Measurements from ENCODE around the gene ALKBH6.
"Not testable (repeated sequence)": the region's sequence is repeated elsewhere in the genome, so short reads cannot be mapped to it uniquely, and the experiment has no call there.

Gene ALKBH6

GRCh38 chr19:36049080-36049698 lies 35.2 kb upstream of the ALKBH6 start:
- H3K36me3 ChIP-seq (ENCODE audit: control insufficient read depth, insufficient read depth, low read length) = no peaks in the 10 kb centered on the region

DNA sequence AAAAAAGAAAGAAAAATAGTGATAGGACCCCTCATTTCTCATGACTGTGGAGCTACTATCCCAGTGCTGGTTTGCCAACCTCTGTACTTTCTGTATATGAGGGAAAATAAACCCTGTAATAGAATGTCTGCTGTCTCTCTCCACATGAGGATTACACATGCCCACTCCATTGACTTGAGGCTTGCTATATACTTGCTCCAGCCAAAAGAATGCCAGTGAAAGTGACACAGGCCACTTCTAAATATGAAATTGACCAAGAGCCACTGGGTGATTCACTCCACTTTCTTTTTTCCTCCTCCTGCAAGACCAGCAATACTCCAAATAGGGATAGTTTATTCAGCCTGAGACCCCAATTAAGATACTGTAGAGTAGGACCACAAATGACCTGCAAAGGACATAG lies 33.8 kb upstream of the ALKBH6 start:
- Histone ChIP-seq H3K27me3 (ENCODE audit: control insufficient read depth, insufficient read depth, low read length) (no peaks in the 10 kb centered on the region), H3K36me3 (ENCODE audit: control insufficient read depth, insufficient read depth, low read length) (no peaks in the 10 kb centered on the region), H3K9ac (ENCODE audit: low read depth, low read length) (no peak overlapping the region), H3K9me3 (ENCODE audit: control insufficient read depth, insufficient read depth, low read length) (no peaks in the 10 kb centered on the region), H3K27ac (ENCODE audit: low read depth, low read length) (no peak overlapping the region), H3K4me3 (ENCODE audit: low read depth, low read length) (no peak overlapping the region), H3K4me1 (ENCODE audit: control insufficient read depth, insufficient read depth, low read length) (peaks cover 8% of the 10 kb centered on the region; the same call in 1 of the 2 replicates)

More at GRCh38 chr19:36049080-36049698, 35.2 kb upstream of the ALKBH6 start:
- Histone ChIP-seq H3K27me3 (ENCODE audit: control insufficient read depth, insufficient read depth, low read length) (no peaks in the 10 kb centered on the region), H3K4me1 (ENCODE audit: control insufficient read depth, insufficient read depth, low read length) (peaks cover 8% of the 10 kb centered on the region; the same call in 1 of the 2 replicates), H3K4me3 (ENCODE audit: low read depth, low read length) (no peak overlapping the region), H3K27ac (ENCODE audit: low read depth, low read length) (no peak overlapping the region), H3K9ac (ENCODE audit: low read depth, low read length) (no peak overlapping the region), H3K9me3 (ENCODE audit: control insufficient read depth, insufficient read depth, low read length) (no peaks in the 10 kb centered on the region)

- no peak overlapping the region for H3K27ac ChIP-seq (ENCODE audit: low read depth, low read length)
- H3K27me3 ChIP-seq (ENCODE audit: control insufficient read depth, insufficient read depth, low read length) = no peaks in the 10 kb centered on the region
- H3K4me1 ChIP-seq (ENCODE audit: control insufficient read depth, insufficient read depth, low read length) = peaks cover 7% of the 10 kb centered on the region; the same call in 1 of the 2 replicates
- no peak overlapping the region for H3K4me3 ChIP-seq (ENCODE audit: low read depth, low read length)
- H3K9ac ChIP-seq (ENCODE audit: low read depth, low read length) = no peak overlapping the region
- no peaks in the 10 kb centered on the region for H3K36me3 ChIP-seq (ENCODE audit: control insufficient read depth, insufficient read depth, low read length)
- no peaks in the 10 kb centered on the region for H3K9me3 ChIP-seq (ENCODE audit: control insufficient read depth, insufficient read depth, low read length)
These were observed 32.5 kb upstream of the ALKBH6 start for GRCh38 chr19:36046443-36047050.

- Histone ChIP-seq H3K9me3 (ENCODE audit: control insufficient read depth, insufficient read depth, low read length) (no peaks in the 10 kb centered on the region), H3K4me1 (ENCODE audit: control insufficient read depth, insufficient read depth, low read length) (no peaks in the 10 kb centered on the region), H3K27me3 (ENCODE audit: control insufficient read depth, insufficient read depth, low read length) (no peaks in the 10 kb centered on the region), H3K4me3 (ENCODE audit: low read depth, low read length) (no peak overlapping the region), H3K36me3 (ENCODE audit: control insufficient read depth, insufficient read depth, low read length) (no peaks in the 10 kb centered on the region), H3K9ac (ENCODE audit: low read depth, low read length) (no peak overlapping the region), H3K27ac (ENCODE audit: low read depth, low read length) (no peak overlapping the region)
These were observed 29.9 kb upstream of the ALKBH6 start for GRCh38 chr19:36043952-36044351.

- no peaks in the 10 kb centered on the region for H3K9me3 ChIP-seq (ENCODE audit: control insufficient read depth, insufficient read depth, low read length)
- no peaks in the 10 kb centered on the region for H3K27me3 ChIP-seq (ENCODE audit: control insufficient read depth, insufficient read depth, low read length)
- no peaks in the 10 kb centered on the region for H3K4me1 ChIP-seq (ENCODE audit: control insufficient read depth, insufficient read depth, low read length)
- H3K4me3 ChIP-seq (ENCODE audit: low read depth, low read length) = no peak overlapping the region
- H3K27ac ChIP-seq (ENCODE audit: low read depth, low read length) = no peak overlapping the region
- no peaks in the 10 kb centered on the region for H3K36me3 ChIP-seq (ENCODE audit: control insufficient read depth, insufficient read depth, low read length)
- no peak overlapping the region for H3K9ac ChIP-seq (ENCODE audit: low read depth, low read length)
These were observed 27.8 kb upstream of the ALKBH6 start for GRCh38 chr19:36041831-36042230.

- not testable (repeated sequence) for H3K4me1 ChIP-seq (ENCODE audit: control insufficient read depth, insufficient read depth, low read length); H3K9ac ChIP-seq (ENCODE audit: low read depth, low read length); H3K27me3 ChIP-seq (ENCODE audit: control insufficient read depth, insufficient read depth, low read length); H3K4me3 ChIP-seq (ENCODE audit: low read depth, low read length); H3K36me3 ChIP-seq (ENCODE audit: control insufficient read depth, insufficient read depth, low read length); H3K9me3 ChIP-seq (ENCODE audit: control insufficient read depth, insufficient read depth, low read length); H3K27ac ChIP-seq (ENCODE audit: low read depth, low read length)
These were observed 27.1 kb upstream of the ALKBH6 start for GRCh38 chr19:36041092-36041491.

DNA sequence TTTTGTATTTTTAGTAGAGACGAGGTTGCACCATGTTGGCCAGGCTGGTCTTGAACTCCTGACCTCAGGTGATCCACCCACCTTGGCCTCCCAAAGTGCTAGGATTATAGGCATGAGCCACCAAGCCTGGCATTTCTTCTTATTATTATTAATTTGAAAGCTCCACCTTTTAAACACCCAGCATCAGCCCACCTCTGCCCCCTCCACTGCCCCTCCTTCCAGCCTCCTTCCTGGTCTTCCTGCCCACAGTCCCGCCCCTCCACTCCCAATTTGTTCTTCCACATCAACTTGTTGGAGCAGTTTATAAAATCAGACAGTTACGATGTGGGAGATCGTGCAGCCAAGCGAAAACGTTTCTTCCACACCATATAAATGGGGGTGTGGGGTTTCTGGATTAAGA lies 26.5 kb upstream of the ALKBH6 start:
- Histone ChIP-seq H3K4me3 (ENCODE audit: low read depth, low read length) (no peak overlapping the region), H3K9me3 (ENCODE audit: control insufficient read depth, insufficient read depth, low read length) (no peaks in the 10 kb centered on the region), H3K27ac (ENCODE audit: low read depth, low read length) (no peak overlapping the region), H3K9ac (ENCODE audit: low read depth, low read length) (no peak overlapping the region), H3K27me3 (ENCODE audit: control insufficient read depth, insufficient read depth, low read length) (no peaks in the 10 kb centered on the region), H3K36me3 (ENCODE audit: control insufficient read depth, insufficient read depth, low read length) (no peaks in the 10 kb centered on the region), H3K4me1 (ENCODE audit: control insufficient read depth, insufficient read depth, low read length) (no peaks in the 10 kb centered on the region)

DNA sequence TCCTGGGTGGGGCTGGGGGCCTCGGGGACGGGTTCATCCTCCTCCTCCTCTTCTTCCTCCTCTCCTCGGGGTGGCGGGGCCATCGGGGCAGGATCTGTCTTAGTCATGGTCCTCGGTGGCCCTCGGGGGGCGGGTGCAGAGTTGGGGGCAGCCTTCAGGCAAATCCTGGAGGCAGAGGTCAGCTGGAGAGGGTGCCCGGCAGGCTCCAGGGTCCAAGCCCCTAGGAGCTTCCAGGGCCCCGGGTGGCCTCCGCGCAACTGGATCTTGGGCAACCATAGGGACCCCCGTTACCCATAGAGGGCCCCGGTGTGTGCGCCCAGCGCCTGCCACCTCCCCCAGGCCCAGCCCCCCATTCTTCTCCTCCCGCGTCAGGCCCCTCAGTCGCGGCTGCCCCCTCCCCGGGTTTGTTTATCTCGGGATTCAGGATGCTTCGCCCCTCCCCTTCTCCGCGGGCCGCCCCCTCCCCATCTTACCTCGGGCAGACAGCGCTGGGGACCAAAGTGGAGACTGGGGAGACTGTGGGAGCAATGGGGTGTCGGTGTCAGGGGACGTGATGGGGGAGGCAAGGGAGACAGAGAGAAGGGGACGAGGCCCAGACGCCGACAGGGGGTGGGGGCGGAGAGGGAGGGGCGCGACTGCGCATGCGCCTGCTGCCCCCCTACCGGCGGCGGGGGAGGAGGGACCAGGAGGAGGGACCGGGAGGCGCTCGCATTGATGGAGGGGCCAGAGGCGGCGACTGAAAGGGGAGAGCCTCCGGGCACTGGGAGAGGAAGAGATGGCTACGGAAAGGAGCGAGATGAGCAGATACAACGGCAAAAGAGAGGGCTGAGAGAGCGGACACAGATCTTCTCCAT lies 18.5 kb upstream of the ALKBH6 start, which contains the start of gene CLIP3:
TSS of gene CLIP3 (minus strand) at position 623 of the 854 bp plus-strand sequence. CDS start at position 107, 516 bp downstream.
- H3K9ac ChIP-seq (ENCODE audit: low read depth, low read length) = no peak within 1 kb of the TSS
- no peaks in the 10 kb centered on the region for H3K27me3 ChIP-seq (ENCODE audit: control insufficient read depth, insufficient read depth, low read length)
- no peaks in the 10 kb centered on the region for H3K9me3 ChIP-seq (ENCODE audit: control insufficient read depth, insufficient read depth, low read length)
- H3K4me3 ChIP-seq (ENCODE audit: low read depth, low read length) = peak within 1 kb of the TSS; percentile 72
- H3K4me1 ChIP-seq (ENCODE audit: control insufficient read depth, insufficient read depth, low read length) = no peaks in the 10 kb centered on the region
- peaks cover 7% of the 10 kb centered on the region; the same call in 1 of the 2 replicates for H3K36me3 ChIP-seq (ENCODE audit: control insufficient read depth, insufficient read depth, low read length)
- H3K27ac ChIP-seq (ENCODE audit: low read depth, low read length) = peak within 1 kb of the TSS; percentile 12

DNA sequence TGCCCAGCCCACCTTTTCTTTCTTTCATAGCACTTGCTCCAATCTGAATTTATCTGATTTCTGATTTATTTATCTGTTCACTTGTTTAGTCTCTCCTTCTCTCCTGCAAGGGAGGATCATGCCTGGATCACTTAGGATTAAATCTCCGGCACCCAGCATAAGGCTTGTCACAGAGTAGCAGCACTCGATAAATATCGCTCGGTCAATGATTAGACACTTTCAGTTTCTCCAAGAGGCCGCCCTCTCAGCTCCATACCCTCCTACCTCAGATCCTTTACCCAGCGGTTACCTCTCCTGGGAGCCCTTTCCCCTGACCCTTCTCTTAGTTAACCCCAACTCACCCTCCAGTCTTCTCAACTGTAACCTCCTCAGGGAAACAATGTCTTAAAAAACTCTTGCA lies 17.3 kb upstream of the ALKBH6 start:
- no peaks in the 10 kb centered on the region for H3K9me3 ChIP-seq (ENCODE audit: control insufficient read depth, insufficient read depth, low read length)
- no peak overlapping the region for H3K9ac ChIP-seq (ENCODE audit: low read depth, low read length)
- H3K27ac ChIP-seq (ENCODE audit: low read depth, low read length) = no peak overlapping the region
- no peak overlapping the region for H3K4me3 ChIP-seq (ENCODE audit: low read depth, low read length)
- H3K27me3 ChIP-seq (ENCODE audit: control insufficient read depth, insufficient read depth, low read length) = no peaks in the 10 kb centered on the region
- H3K4me1 ChIP-seq (ENCODE audit: control insufficient read depth, insufficient read depth, low read length) = no peaks in the 10 kb centered on the region
- H3K36me3 ChIP-seq (ENCODE audit: control insufficient read depth, insufficient read depth, low read length) = peaks cover 14% of the 10 kb centered on the region

DNA sequence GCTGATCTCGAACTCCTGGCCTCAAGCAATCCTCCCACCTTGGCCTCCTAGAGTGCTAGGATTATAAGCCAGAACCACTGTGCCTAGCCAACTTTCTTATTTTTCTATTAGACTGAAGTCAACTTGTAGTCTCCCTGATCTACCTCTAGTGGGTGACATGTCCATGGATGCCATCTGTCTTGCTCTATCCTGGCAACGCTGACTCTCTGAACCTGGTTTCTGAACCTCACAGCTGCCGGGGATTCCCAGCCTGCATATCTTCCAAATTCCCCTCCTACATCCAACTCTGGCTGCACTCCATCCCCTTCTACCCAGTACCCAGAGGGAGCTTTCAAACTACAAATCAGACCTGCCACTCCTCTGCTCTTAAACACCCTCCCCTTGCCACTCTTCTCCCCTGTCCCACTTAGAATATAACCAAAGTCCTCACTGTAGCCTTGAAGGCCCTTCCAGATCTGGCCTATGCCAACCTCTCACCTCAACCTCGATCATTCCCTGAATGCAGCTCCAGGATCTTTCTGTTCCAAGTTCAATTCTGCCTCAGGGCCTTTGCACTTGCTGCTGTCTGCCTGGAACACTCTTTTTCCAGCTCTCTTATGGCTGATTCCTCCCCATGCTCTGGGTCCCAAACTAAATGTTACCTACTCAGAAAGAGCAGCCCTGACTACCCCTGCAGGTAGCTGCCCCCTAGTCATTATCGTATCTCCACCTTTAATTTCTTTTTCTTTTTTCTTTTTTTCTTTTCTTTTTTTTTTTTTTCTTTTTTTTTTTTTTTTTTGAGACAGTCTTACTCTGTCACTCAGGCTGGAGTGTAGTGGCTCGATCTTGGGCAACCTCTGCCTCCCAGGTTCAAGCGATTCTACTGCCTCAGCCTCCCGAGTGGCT lies 16.5 kb upstream of the ALKBH6 start:
- no peaks in the 10 kb centered on the region for H3K27me3 ChIP-seq (ENCODE audit: control insufficient read depth, insufficient read depth, low read length)
- no peak overlapping the region for H3K4me3 ChIP-seq (ENCODE audit: low read depth, low read length)
- H3K9ac ChIP-seq (ENCODE audit: low read depth, low read length) = no peak overlapping the region
- H3K27ac ChIP-seq (ENCODE audit: low read depth, low read length) = no peak overlapping the region
- no peaks in the 10 kb centered on the region for H3K9me3 ChIP-seq (ENCODE audit: control insufficient read depth, insufficient read depth, low read length)
- no peaks in the 10 kb centered on the region for H3K4me1 ChIP-seq (ENCODE audit: control insufficient read depth, insufficient read depth, low read length)
- H3K36me3 ChIP-seq (ENCODE audit: control insufficient read depth, insufficient read depth, low read length) = peaks cover 18% of the 10 kb centered on the region
